HepG2 (cell line): ENCODE data around the gene ALB. TPM values are rescaled to one million over a fixed set of nuclear protein-coding genes. Genes with fewer than 3 reads are reported as not detected.
A peak's percentile ranks its signal among the peaks of the same experiment; 100 is the strongest.

Experiments used
- AGO1 ChIP-seq: fragments of 200-400 bp; formaldehyde crosslinking; IDR thresholded peaks from 2 replicates; pipeline ENCODE4 v1.6.1; 2017; ENCODE audit warnings: mild to moderate bottlenecking, low read depth, low read length, moderate library complexity; ENCODE audit not compliant: poor library complexity, severe bottlenecking
- CCDC6 ChIP-seq: sonication (generic); formaldehyde crosslinking; IDR thresholded peaks from 2 replicates; pipeline ENCODE4 v1.8.1; 2022; ENCODE audit warnings: mild to moderate bottlenecking, missing genetic modification reagents, moderate library complexity
- CENPT ChIP-seq: sonication (generic); formaldehyde crosslinking; IDR thresholded peaks from 2 replicates; pipeline ENCODE4 v1.8.0; 2022; ENCODE audit warnings: low read depth, mild to moderate bottlenecking, moderate library complexity, missing genetic modification reagents
- KAT8 ChIP-seq: IDR thresholded peaks from 2 replicates; pipeline ENCODE4 v1.6.1; 2016; ENCODE audit warnings: missing genetic modification reagents, missing compliant biosample characterization
- KLF9 ChIP-seq: IDR thresholded peaks from 2 replicates; pipeline ENCODE4 v1.6.1; 2016; ENCODE audit warnings: low read depth
- MBD4 ChIP-seq: IDR thresholded peaks from 2 replicates; pipeline ENCODE4 v1.6.1; 2012; ENCODE audit warnings: low read length, inconsistent platforms, borderline replicate concordance
- PAF1 ChIP-seq: IDR thresholded peaks from 2 replicates; pipeline ENCODE4 v1.6.1; 2016; ENCODE audit warnings: missing genetic modification reagents, missing compliant biosample characterization
- SIX4 ChIP-seq: sonication (generic); formaldehyde crosslinking; IDR thresholded peaks from 2 replicates; pipeline ENCODE4 v1.4.0; 2020; ENCODE audit warnings: missing genetic modification reagents
- SP5 ChIP-seq: IDR thresholded peaks from 2 replicates; pipeline ENCODE4 v1.6.1; 2016; ENCODE audit warnings: low read depth, borderline replicate concordance
- STAT5B ChIP-seq: sonication (generic); formaldehyde crosslinking; IDR thresholded peaks from 2 replicates; pipeline ENCODE4 v1.4.0; 2020; ENCODE audit warnings: missing genetic modification reagents
- TRIM24 ChIP-seq: sonication (generic); formaldehyde crosslinking; IDR thresholded peaks from 2 replicates; pipeline ENCODE4 v1.8.0; 2022; ENCODE audit warnings: mild to moderate bottlenecking, missing genetic modification reagents
- U2AF2 ChIP-seq: fragments of 200-400 bp; formaldehyde crosslinking; IDR thresholded peaks from 2 replicates; pipeline ENCODE4 v1.6.1; 2017; ENCODE audit warnings: low read depth, mild to moderate bottlenecking, low read length
- ZFY ChIP-seq: sonication (generic); formaldehyde crosslinking; IDR thresholded peaks from 2 replicates; pipeline ENCODE4 v1.4.0; 2020; ENCODE audit warnings: missing genetic modification reagents
- ZNF605 ChIP-seq: sonication (generic); formaldehyde crosslinking; IDR thresholded peaks from 2 replicates; pipeline ENCODE4 v1.8.0; 2022; ENCODE audit warnings: mild to moderate bottlenecking, missing genetic modification reagents
- ZNF709 ChIP-seq: sonication (generic); formaldehyde crosslinking; IDR thresholded peaks from 2 replicates; pipeline ENCODE4 v1.5.0; 2020; ENCODE audit warnings: mild to moderate bottlenecking, missing genetic modification reagents
- ZNF746 ChIP-seq: sonication (generic); formaldehyde crosslinking; IDR thresholded peaks from 2 replicates; pipeline ENCODE4 v1.8.0; 2022; ENCODE audit warnings: mild to moderate bottlenecking, missing genetic modification reagents
- ZNF761 ChIP-seq: sonication (generic); formaldehyde crosslinking; conservative IDR thresholded peaks from 2 replicates; pipeline ENCODE4 v1.4.0; 2020; ENCODE audit warnings: mild to moderate bottlenecking, missing genetic modification reagents
- polyA plus RNA-seq, 8 experiments: library from polyadenylated mRNA; depleted of rRNA in 3 of 8; stranded (reverse) in 7 of 8; unstranded in 1 of 8; fragments of >200 nt; fragmentation: Illumina TruSeq in 4 of 8; extraction: Trizol in 4 of 8; gene quantifications; 2 replicates each; pipeline versions ENCODE4 v1.2.1 to v1.2.3, GENCODE V29; 2011 to 2016; ENCODE audit warnings: low read depth in 4 of 8, missing spikeins in 1 of 8, mixed read lengths in 1 of 8; ENCODE audit not compliant: insufficient read depth in 1 of 8
- total RNA-seq, 5 experiments: library from RNA; depleted of rRNA; stranded (reverse); fragments of >200 nt; fragmentation: Illumina TruSeq; extraction: Trizol; gene quantifications; 2 replicates each; pipeline ENCODE4 v1.2.3, GENCODE V29; 2016; ENCODE audit warnings: low read depth in 1 of 5
- TF ChIP-seq, protein P1 (sequence below): IDR thresholded peaks from 2 replicates; pipeline ENCODE4 v1.6.1; 2012; ENCODE audit warnings: low read depth, low read length, improper control_type of control experiment
- TF ChIP-seq, protein P2 (sequence below): IDR thresholded peaks from 2 replicates; pipeline ENCODE4 v1.6.1; 2012; ENCODE audit warnings: low read length, improper control_type of control experiment
- TF ChIP-seq, protein P3 (sequence below): sonication (generic); formaldehyde crosslinking; IDR thresholded peaks from 2 replicates; pipeline ENCODE4 v1.4.0; 2020; ENCODE audit warnings: missing genetic modification reagents, low read depth, mild to moderate bottlenecking, borderline replicate concordance
- TF ChIP-seq, protein P4 (sequence below), 2 experiments: sonication (generic) in 1 of 2; formaldehyde crosslinking in 1 of 2; IDR thresholded peaks; 2 replicates each; pipeline versions ENCODE4 v1.4.0 to v1.6.1; 2016 to 2020; ENCODE audit warnings: borderline replicate concordance in 1 of 2, low read depth in 1 of 2, mild to moderate bottlenecking in 1 of 2, missing genetic modification reagents in 1 of 2

Gene ALB
- total and polyA plus RNA-seq, 2 of the 13 experiments (the other 11 are each of a cell fraction or from before 2014, with no cell fraction given), result 22,259 to 22,625 TPM

DNA sequence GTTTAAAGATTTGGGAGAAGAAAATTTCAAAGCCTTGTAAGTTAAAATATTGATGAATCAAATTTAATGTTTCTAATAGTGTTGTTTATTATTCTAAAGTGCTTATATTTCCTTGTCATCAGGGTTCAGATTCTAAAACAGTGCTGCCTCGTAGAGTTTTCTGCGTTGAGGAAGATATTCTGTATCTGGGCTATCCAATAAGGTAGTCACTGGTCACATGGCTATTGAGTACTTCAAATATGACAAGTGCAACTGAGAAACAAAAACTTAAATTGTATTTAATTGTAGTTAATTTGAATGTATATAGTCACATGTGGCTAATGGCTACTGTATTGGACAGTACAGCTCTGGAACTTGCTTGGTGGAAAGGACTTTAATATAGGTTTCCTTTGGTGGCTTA, 1.1 kb downstream of the ALB start (continued):
- TF ChIP-seq ZNF761 (CRISPR knock-in tag) (no peak), U2AF2 (no peak), CCDC6 (CRISPR knock-in tag) (no peak), SIX4 (CRISPR knock-in tag) (no peak), ZNF605 (CRISPR knock-in tag) (no peak), CENPT (CRISPR knock-in tag) (no peak), ZNF709 (no peak), MBD4 (peak; percentile 54; the same call in 1 of the 2 replicates), ZFY (CRISPR knock-in tag) (peak; percentile 16; the same call in 1 of the 2 replicates), KLF9 (peak; percentile 10; the same call in 1 of the 2 replicates), KAT8 (peak; percentile 24; the same call in 1 of the 2 replicates), PAF1 (CRISPR knock-in tag) (peak; percentile 99; the same call in 1 of the 2 replicates), ZNF746 (CRISPR knock-in tag) (no peak), STAT5B (0 out of 2 replicates have a peak, but pooled peaks have one; percentile 32), SP5 (CRISPR knock-in tag) (no peak), AGO1 (no peak), TRIM24 (no peak)
- TF ChIP-seq, protein P1, sequence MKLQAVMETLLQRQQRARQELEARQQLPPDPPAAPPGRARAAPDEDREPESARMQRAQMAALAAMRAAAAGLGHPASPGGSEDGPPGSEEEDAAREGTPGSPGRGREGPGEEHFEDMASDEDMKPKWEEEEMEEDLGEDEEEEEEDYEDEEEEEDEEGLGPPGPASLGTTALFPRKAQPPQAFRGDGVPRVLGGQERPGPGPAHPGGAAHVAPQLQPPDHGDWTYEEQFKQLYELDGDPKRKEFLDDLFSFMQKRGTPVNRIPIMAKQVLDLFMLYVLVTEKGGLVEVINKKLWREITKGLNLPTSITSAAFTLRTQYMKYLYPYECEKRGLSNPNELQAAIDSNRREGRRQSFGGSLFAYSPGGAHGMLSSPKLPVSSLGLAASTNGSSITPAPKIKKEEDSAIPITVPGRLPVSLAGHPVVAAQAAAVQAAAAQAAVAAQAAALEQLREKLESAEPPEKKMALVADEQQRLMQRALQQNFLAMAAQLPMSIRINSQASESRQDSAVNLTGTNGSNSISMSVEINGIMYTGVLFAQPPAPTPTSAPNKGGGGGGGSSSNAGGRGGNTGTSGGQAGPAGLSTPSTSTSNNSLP, result no peak
- TF ChIP-seq, protein P2, sequence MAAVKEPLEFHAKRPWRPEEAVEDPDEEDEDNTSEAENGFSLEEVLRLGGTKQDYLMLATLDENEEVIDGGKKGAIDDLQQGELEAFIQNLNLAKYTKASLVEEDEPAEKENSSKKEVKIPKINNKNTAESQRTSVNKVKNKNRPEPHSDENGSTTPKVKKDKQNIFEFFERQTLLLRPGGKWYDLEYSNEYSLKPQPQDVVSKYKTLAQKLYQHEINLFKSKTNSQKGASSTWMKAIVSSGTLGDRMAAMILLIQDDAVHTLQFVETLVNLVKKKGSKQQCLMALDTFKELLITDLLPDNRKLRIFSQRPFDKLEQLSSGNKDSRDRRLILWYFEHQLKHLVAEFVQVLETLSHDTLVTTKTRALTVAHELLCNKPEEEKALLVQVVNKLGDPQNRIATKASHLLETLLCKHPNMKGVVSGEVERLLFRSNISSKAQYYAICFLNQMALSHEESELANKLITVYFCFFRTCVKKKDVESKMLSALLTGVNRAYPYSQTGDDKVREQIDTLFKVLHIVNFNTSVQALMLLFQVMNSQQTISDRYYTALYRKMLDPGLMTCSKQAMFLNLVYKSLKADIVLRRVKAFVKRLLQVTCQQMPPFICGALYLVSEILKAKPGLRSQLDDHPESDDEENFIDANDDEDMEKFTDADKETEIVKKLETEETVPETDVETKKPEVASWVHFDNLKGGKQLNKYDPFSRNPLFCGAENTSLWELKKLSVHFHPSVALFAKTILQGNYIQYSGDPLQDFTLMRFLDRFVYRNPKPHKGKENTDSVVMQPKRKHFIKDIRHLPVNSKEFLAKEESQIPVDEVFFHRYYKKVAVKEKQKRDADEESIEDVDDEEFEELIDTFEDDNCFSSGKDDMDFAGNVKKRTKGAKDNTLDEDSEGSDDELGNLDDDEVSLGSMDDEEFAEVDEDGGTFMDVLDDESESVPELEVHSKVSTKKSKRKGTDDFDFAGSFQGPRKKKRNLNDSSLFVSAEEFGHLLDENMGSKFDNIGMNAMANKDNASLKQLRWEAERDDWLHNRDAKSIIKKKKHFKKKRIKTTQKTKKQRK, result no peak
- TF ChIP-seq, protein P3, sequence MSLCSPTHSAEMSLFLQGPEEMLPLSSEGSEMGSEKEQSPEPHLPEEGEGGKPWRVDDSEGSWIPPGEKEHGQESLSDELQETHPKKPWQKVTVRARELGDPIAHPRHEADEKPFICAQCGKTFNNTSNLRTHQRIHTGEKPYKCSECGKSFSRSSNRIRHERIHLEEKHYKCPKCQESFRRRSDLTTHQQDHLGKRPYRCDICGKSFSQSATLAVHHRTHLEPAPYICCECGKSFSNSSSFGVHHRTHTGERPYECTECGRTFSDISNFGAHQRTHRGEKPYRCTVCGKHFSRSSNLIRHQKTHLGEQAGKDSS (CRISPR knock-in tag), result no peak
- TF ChIP-seq, protein P4, sequence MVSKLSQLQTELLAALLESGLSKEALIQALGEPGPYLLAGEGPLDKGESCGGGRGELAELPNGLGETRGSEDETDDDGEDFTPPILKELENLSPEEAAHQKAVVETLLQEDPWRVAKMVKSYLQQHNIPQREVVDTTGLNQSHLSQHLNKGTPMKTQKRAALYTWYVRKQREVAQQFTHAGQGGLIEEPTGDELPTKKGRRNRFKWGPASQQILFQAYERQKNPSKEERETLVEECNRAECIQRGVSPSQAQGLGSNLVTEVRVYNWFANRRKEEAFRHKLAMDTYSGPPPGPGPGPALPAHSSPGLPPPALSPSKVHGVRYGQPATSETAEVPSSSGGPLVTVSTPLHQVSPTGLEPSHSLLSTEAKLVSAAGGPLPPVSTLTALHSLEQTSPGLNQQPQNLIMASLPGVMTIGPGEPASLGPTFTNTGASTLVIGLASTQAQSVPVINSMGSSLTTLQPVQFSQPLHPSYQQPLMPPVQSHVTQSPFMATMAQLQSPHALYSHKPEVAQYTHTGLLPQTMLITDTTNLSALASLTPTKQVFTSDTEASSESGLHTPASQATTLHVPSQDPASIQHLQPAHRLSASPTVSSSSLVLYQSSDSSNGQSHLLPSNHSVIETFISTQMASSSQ (IDR thresholded peaks at IDR 0.05; ENCODE audit: low read depth), result no peak
- TF ChIP-seq, protein P4 (CRISPR knock-in tag; IDR thresholded peaks at IDR 0.05; ENCODE audit: borderline replicate concordance), result peak; percentile 28; the same call in 1 of the 2 replicates
